ENCODE data around the gene LRIG1. TPM values are rescaled to one million over a fixed set of nuclear protein-coding genes. Genes with fewer than 3 reads are reported as not detected.

LRIG1 gene
- total RNA-seq, 6 donors from 2014 or later = 45.2 to 119 (median 81.9) TPM

DNA sequence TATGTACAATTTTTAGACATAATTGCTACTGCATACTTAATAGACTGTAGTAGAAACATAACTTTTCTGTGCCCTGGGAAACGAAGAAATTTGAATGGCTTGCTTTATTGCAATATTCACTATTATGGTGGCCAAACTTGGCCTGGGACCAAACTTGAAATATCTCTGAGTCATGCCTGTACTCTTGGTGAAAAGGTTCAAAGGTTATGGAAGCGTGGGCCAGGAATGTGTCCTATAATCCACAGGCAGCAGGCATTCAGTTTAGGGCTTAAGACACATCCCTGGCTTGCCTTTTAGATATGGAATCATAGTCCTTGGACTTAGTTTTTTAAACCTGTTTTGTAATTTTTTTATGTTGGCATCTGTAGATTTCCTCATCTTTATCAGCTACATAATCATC is 124.3 kb downstream of the LRIG1 start:
- no peak for DNase-seq
- H3K9me3 ChIP-seq = no peaks in the 10 kb centered on the region
- H3K4me1 ChIP-seq = peaks cover 0 to 7% (median 1%) of the 10 kb centered on the region in 4 donors
- H3K4me3 ChIP-seq = no peak overlapping the region
- TF ChIP-seq POLR2A (IDR thresholded peaks at IDR 0.05) (no peak), CTCF (IDR thresholded peaks at IDR 0.05) (no peak), POLR2AphosphoS5 (IDR thresholded peaks at IDR 0.05) (no peak), EP300 (IDR thresholded peaks at IDR 0.05) (no peak)
- H3K27ac ChIP-seq = no peak overlapping the region
- no peak for ATAC-seq (ENCODE audit: low FRiP score in 2 of 2)
- peaks cover 24 to 58% (median 34%) of the 10 kb centered on the region in 4 donors for H3K36me3 ChIP-seq
- H3K27me3 ChIP-seq = no peaks in the 10 kb centered on the region
- WGBS, 2 donors = 78 to 93% methylated on average over 2 of the region's 2 CpGs

DNA sequence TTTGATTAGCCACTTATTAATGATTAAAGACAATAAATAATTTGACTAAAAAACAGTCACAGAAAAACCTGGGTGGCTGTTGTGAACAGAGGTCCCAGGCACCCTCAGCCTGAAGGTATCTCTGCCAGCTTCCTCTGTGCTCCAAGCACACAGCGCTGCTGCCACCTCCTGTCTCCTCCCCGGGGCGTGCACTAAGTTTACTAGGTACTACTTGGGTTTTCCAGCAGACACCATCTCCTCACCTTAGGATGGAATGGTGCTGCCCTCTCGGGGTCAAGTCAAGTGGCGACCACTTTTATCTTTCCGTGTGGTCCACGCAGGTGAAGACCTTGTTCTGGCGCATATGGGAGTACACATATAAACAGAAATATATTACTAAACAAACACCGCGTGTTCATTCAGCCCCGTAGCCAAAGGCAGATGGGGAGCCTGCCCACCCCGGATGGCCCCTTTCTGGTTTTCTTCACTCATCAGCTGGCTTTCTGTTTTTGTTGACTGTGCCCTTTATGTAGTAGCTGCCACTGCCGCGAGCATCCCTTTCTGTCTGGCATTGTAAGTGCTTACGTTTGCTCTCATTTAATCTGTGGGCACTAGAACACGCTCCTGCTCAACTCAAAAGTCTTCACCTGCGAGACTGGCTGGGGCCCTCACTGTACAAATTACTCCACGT is 128.0 kb downstream of the LRIG1 start:
- Histone ChIP-seq H3K27me3 (no peaks in the 10 kb centered on the region), H3K4me1 (peaks cover 0 to 7% (median 1%) of the 10 kb centered on the region in 4 donors), H3K4me3 (no peak overlapping the region), H3K27ac (no peak overlapping the region), H3K9me3 (no peaks in the 10 kb centered on the region), H3K36me3 (peaks cover 0 to 22% (median 6%) of the 10 kb centered on the region in 4 donors)
- no peak for DNase-seq
- WGBS, 2 donors = 88 to 89% methylated on average over 18 of the region's 18 CpGs
- peak; percentile 7 to 62 for ATAC-seq (ENCODE audit: low FRiP score in 2 of 2)
- peak in 1 of 6 experiments; percentile 7 for TF ChIP-seq CTCF (IDR thresholded peaks at IDR 0.05)
- TF ChIP-seq EP300 (IDR thresholded peaks at IDR 0.05) = no peak
- TF ChIP-seq POLR2A (IDR thresholded peaks at IDR 0.05) = no peak

- WGBS, 2 donors = 84 to 86% methylated on average over 7 of the region's 7 CpGs
- no peaks in the 10 kb centered on the region for H3K9me3 ChIP-seq
- H3K4me1 ChIP-seq = no peaks in the 10 kb centered on the region
Observed at GRCh38 chr3:66371432-66371831, 129.4 kb downstream of the LRIG1 start.

DNA sequence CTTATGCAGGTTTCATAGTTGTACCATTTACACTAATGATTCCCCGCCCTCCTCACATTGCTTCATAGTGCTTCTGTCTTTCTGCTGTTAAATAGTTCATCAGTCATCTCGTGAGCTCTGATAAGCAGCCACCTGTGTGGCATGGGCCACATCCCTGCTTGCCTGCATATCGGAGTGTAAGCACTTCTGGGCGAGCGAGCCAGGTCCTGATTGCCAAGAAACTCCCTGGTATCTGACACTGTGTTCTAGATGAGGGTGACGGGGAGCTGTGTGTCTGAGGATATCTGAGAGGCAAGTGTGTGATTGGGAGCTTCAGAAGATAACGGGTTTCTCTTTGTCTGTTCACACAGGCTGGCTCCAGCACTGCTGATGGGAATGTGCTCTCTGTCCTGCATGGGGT is 130.6 kb downstream of the LRIG1 start:
- no peaks in the 10 kb centered on the region for H3K4me1 ChIP-seq
- DNase-seq (no peak), ATAC-seq (ENCODE audit: low FRiP score in 2 of 2) (no peak)
- H3K36me3 ChIP-seq = peaks cover 0 to 7% (median 3%) of the 10 kb centered on the region in 4 donors
- no peak overlapping the region for H3K4me3 ChIP-seq
- no peaks in the 10 kb centered on the region for H3K9me3 ChIP-seq
- WGBS, 2 donors = 92 to 95% methylated on average over 7 of the region's 7 CpGs
- no peak for TF ChIP-seq POLR2A (IDR thresholded peaks at IDR 0.05)
- no peak overlapping the region for H3K27ac ChIP-seq
- H3K27me3 ChIP-seq = no peaks in the 10 kb centered on the region

More at GRCh38 chr3:66371432-66371831, 129.4 kb downstream of the LRIG1 start:
- Histone ChIP-seq H3K27ac (no peak overlapping the region), H3K4me3 (no peak overlapping the region), H3K27me3 (no peaks in the 10 kb centered on the region), H3K36me3 (peaks cover 0 to 14% (median 3%) of the 10 kb centered on the region in 4 donors)
- no peak for TF ChIP-seq POLR2A (IDR thresholded peaks at IDR 0.05)
- no peak for TF ChIP-seq POLR2AphosphoS5 (IDR thresholded peaks at IDR 0.05)
- TF ChIP-seq CTCF (IDR thresholded peaks at IDR 0.05) = no peak
- no peak for TF ChIP-seq EP300 (IDR thresholded peaks at IDR 0.05)
- ATAC-seq (ENCODE audit: low FRiP score in 2 of 2) (no peak), DNase-seq (no peak)

DNA sequence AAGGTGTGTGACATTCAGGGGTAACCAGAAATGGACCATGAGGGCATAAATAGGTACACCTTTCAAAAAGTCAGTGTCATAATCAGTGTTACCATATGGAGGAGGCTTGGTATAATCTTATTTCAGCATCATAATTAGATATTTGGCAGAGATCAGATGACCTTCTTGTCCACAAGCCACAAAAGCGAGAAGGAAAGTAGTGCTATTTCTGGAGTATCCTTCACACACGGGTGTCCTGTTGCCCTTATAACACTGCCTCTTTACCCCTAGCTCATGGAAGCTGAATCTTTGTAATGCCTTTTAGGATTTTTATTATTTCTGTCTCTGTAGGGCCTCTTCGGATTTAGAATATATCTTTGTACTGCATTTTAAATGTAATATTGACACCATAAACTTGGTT is 132.8 kb downstream of the LRIG1 start:
- Histone ChIP-seq H3K27me3 (no peaks in the 10 kb centered on the region), H3K9me3 (no peaks in the 10 kb centered on the region), H3K36me3 (no peaks in the 10 kb centered on the region), H3K4me1 (no peaks in the 10 kb centered on the region), H3K27ac (no peak overlapping the region), H3K4me3 (no peak overlapping the region)
- TF ChIP-seq EP300 (IDR thresholded peaks at IDR 0.05) (no peak), POLR2A (IDR thresholded peaks at IDR 0.05) (no peak), POLR2AphosphoS5 (IDR thresholded peaks at IDR 0.05) (no peak), CTCF (IDR thresholded peaks at IDR 0.05) (no peak)
- DNase-seq (no peak), ATAC-seq (ENCODE audit: low FRiP score in 2 of 2) (no peak)
- WGBS, 2 donors = 76 to 87% methylated on average over 3 of the region's 3 CpGs

Data from upper lobe of left lung (tissue), 6 donors.